Bronchial epithelial cell (primary cell): ENCODE results near the gene KLHDC4. TPM values are rescaled to one million over a fixed set of nuclear protein-coding genes. Genes with fewer than 3 reads are reported as not detected.
"Not testable (repeated sequence)": the region's sequence is repeated elsewhere in the genome, so short reads cannot be mapped to it uniquely, and the experiment has no call there.

Experiments used
- DNase-seq: peaks from one replicate; pipeline ENCODE4 v3.0.0-alpha.2; 2010; ENCODE audit warnings: low read depth
- FAIRE-seq: peaks from 2 replicates; lab custom pipeline; 2011; peaks lifted over from hg19 to GRCh38; lab: Jason Lieb, UNC
- H3K27me3 ChIP-seq: 2 replicates; pipeline ENCODE4 v1.5.1; 2011; ENCODE audit warnings: low read length; ENCODE audit not compliant: control insufficient read depth, insufficient read depth
- H3K36me3 ChIP-seq: 2 replicates; pipeline ENCODE4 v1.5.1; 2011; ENCODE audit warnings: low read length; ENCODE audit not compliant: control insufficient read depth, insufficient read depth
- H3K4me3 ChIP-seq: 2 replicates; pipeline ENCODE4 v1.5.1; 2011; ENCODE audit warnings: mild to moderate bottlenecking, low read depth, low read length, control low read depth
- total RNA-seq: library from RNA; depleted of rRNA; stranded (reverse); fragments of >200 nt; gene quantifications from 2 replicates; pipeline ENCODE4 v1.2.1, GENCODE V29; 2014
- TF ChIP-seq, protein P1 (sequence below): IDR thresholded peaks from 2 replicates; pipeline ENCODE4 v1.5.1; 2011; ENCODE audit warnings: mild to moderate bottlenecking, moderate library complexity, low read length, control low read depth, inconsistent platforms; ENCODE audit not compliant: insufficient read depth, severe bottlenecking

KLHDC4 gene
- total RNA-seq, 1 donor from 2014 or later: 30.8 TPM

GRCh38 chr16:87684106-87684677 lies 81.6 kb downstream of the KLHDC4 start:
- DNase-seq (no peak), FAIRE-seq (no peak)
- Histone ChIP-seq H3K36me3 (no peaks in the 10 kb centered on the region), H3K4me3 (no peak overlapping the region), H3K27me3 (no peaks in the 10 kb centered on the region)
- TF ChIP-seq, protein P1, sequence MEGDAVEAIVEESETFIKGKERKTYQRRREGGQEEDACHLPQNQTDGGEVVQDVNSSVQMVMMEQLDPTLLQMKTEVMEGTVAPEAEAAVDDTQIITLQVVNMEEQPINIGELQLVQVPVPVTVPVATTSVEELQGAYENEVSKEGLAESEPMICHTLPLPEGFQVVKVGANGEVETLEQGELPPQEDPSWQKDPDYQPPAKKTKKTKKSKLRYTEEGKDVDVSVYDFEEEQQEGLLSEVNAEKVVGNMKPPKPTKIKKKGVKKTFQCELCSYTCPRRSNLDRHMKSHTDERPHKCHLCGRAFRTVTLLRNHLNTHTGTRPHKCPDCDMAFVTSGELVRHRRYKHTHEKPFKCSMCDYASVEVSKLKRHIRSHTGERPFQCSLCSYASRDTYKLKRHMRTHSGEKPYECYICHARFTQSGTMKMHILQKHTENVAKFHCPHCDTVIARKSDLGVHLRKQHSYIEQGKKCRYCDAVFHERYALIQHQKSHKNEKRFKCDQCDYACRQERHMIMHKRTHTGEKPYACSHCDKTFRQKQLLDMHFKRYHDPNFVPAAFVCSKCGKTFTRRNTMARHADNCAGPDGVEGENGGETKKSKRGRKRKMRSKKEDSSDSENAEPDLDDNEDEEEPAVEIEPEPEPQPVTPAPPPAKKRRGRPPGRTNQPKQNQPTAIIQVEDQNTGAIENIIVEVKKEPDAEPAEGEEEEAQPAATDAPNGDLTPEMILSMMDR: no peak

- Histone ChIP-seq H3K27me3 (no peaks in the 10 kb centered on the region), H3K36me3 (no peaks in the 10 kb centered on the region), H3K4me3 (no peak overlapping the region)
- no peak for DNase-seq
- TF ChIP-seq, protein P1: no peak
- FAIRE-seq: no peak
Measured at GRCh38 chr16:87682852-87683399, 82.9 kb downstream of the KLHDC4 start.

DNA sequence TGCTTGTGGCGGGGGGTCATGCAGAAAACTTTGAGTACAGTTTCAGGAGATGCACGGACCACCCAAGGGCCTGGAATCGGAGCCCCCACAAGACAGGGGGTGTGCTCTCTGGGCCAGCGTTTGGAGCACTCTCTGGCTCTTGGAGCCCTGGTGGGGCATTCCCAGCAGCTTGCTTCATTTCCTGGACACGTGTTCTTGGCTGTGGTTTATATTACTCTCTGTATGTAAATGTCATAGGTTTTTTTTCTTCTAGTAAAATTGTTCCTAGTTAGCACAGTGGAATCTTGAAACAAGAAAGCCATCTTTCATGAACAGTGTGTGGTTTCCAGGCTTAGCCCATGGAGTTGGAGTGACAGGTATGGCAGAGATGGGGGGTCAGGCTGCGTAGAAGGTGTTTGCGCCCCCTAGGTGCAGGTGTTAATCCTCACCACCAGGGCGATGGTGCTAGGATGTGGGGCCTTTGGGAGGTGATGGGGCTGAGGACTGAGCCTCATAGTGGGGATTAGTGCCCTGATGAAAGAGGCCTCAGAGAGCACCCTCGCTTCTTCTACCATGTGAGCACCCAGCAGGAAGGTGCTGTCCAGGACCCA lies 83.7 kb downstream of the KLHDC4 start:
- Histone ChIP-seq H3K27me3 (no peaks in the 10 kb centered on the region), H3K36me3 (no peaks in the 10 kb centered on the region), H3K4me3 (no peak overlapping the region)
- FAIRE-seq: no peak
- DNase-seq: peak; percentile 28
- TF ChIP-seq, protein P1: peak; percentile 42

- not testable (repeated sequence) for H3K27me3 ChIP-seq, FAIRE-seq, H3K4me3 ChIP-seq, DNase-seq, H3K36me3 ChIP-seq
Measured at GRCh38 chr16:87681051-87681602, 84.7 kb downstream of the KLHDC4 start.

DNA sequence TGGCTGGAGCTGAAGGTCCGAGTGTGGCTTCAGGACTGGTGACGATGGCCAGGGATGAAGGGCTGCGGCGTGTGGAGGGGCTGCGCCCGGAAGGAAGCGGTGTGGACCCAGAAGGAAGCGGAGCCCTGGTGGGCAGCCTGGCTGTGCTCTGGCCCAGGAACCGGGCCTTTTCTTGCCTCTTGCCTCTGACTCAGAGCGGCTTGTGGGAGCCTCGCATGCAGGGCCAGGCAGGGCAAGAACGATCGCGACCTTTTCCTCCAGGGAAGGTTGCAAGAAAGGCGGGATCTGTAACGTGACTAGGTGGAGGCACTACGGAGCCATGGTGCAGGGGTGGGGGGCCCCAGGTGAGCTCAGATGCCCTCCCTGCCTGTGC lies 85.5 kb downstream of the KLHDC4 start:
- no peaks in the 10 kb centered on the region for H3K27me3 ChIP-seq

More for the DNA sequence above, 85.5 kb downstream of the KLHDC4 start:
- DNase-seq (no peak), FAIRE-seq (no peak)
- no peaks in the 10 kb centered on the region for H3K36me3 ChIP-seq
- TF ChIP-seq, protein P1: no peak
- no peak overlapping the region for H3K4me3 ChIP-seq
